Endothelial cell (in vitro differentiated cells): ENCODE results near the gene PEX10. TPM values are rescaled to one million over a fixed set of nuclear protein-coding genes. Genes with fewer than 3 reads are reported as not detected.

Source experiments
- DNase-seq: peaks from one replicate; pipeline ENCODE4 v3.0.0; 2021; ENCODE audit warnings: low spot score
- H3K27ac Mint-ChIP-seq: one replicate; pipeline ENCODE4 v1.8.0; 2021; ENCODE audit warnings: mixed read lengths, inconsistent platforms; ENCODE audit not compliant: unreplicated experiment
- H3K27me3 Mint-ChIP-seq: one replicate; pipeline ENCODE4 v1.8.0; 2021; ENCODE audit warnings: mild to moderate bottlenecking, moderate library complexity, mixed read lengths, inconsistent platforms; ENCODE audit not compliant: unreplicated experiment
- H3K36me3 Mint-ChIP-seq: one replicate; pipeline ENCODE4 v1.8.0; 2021; ENCODE audit warnings: mild to moderate bottlenecking, low read depth, mixed read lengths, inconsistent platforms; ENCODE audit not compliant: unreplicated experiment
- H3K4me1 Mint-ChIP-seq: one replicate; pipeline ENCODE4 v1.8.0; 2021; ENCODE audit warnings: mild to moderate bottlenecking, mixed read lengths, inconsistent platforms; ENCODE audit not compliant: unreplicated experiment
- H3K4me3 Mint-ChIP-seq: one replicate; pipeline ENCODE4 v1.8.0; 2021; ENCODE audit warnings: mild to moderate bottlenecking, mixed read lengths, inconsistent platforms; ENCODE audit not compliant: unreplicated experiment
- H3K9me3 Mint-ChIP-seq: one replicate; pipeline ENCODE4 v1.8.0; 2021; ENCODE audit warnings: mixed read lengths, inconsistent platforms; ENCODE audit not compliant: unreplicated experiment
- total RNA-seq: library from RNA; stranded (reverse); fragmentation: NEBNext Ultra II Directional; extraction: Animal tissue kit (Norgen Biotek cat#: 25700); gene quantifications from one replicate; pipeline ENCODE4 v1.2.1, GENCODE V29; 2021; ENCODE audit not compliant: unreplicated experiment
- TF ChIP-seq, protein P1 (sequence below): fragments of 200-600 bp; sonication (generic); IDR thresholded peaks from one replicate; pipeline ENCODE4 v1.5.0; 2021; ENCODE audit warnings: antibody characterized with exemption; ENCODE audit not compliant: unreplicated experiment

PEX10 gene
- total RNA-seq, 1 donor from 2014 or later, result 25.4 TPM

DNA sequence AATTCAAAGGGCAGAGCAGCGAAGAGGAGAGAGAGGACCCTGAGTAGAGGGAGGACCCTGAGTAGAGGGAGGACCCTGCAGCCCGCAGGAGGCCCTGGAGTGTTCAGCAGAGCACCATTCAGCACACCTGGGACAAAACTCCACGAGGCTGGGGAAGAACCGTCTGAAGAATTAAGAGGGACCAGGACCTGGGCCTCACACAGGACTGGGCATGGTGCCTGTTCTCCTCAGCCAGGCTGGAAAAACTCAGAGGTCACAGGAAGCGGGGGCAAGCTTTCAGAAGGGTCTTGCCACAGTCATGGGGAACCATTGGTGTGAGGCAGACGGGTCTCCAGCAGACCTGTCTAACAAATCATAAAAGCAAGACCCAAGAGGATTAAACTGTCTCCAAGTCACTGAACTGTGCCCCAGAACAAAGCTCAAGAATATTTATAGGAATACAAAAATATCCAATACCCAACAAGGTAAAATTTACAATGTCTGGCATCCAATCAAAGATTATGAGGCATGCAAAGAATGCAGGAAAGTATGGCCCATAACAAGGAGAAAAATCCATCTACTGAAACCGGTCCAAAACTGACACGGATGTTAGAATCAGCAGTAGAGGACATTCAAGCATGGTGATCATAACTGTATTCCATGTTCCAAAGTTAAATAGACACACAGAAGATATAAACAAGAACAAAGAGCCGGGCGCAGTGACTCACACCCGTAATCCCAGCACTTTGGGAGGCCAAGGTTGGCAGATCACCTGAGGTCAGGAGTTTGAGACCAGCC lies 51.6 kb downstream of the PEX10 start:
- peaks cover 3% of the 10 kb centered on the region for H3K9me3 Mint-ChIP-seq
- H3K4me3 Mint-ChIP-seq, result no peak overlapping the region
- no peak overlapping the region for H3K27ac Mint-ChIP-seq
- no peaks in the 10 kb centered on the region for H3K27me3 Mint-ChIP-seq
- TF ChIP-seq, protein P1, sequence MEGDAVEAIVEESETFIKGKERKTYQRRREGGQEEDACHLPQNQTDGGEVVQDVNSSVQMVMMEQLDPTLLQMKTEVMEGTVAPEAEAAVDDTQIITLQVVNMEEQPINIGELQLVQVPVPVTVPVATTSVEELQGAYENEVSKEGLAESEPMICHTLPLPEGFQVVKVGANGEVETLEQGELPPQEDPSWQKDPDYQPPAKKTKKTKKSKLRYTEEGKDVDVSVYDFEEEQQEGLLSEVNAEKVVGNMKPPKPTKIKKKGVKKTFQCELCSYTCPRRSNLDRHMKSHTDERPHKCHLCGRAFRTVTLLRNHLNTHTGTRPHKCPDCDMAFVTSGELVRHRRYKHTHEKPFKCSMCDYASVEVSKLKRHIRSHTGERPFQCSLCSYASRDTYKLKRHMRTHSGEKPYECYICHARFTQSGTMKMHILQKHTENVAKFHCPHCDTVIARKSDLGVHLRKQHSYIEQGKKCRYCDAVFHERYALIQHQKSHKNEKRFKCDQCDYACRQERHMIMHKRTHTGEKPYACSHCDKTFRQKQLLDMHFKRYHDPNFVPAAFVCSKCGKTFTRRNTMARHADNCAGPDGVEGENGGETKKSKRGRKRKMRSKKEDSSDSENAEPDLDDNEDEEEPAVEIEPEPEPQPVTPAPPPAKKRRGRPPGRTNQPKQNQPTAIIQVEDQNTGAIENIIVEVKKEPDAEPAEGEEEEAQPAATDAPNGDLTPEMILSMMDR, result no peak
- peaks cover 4% of the 10 kb centered on the region for H3K36me3 Mint-ChIP-seq
- no peak for DNase-seq
- H3K4me1 Mint-ChIP-seq, result no peaks in the 10 kb centered on the region

DNA sequence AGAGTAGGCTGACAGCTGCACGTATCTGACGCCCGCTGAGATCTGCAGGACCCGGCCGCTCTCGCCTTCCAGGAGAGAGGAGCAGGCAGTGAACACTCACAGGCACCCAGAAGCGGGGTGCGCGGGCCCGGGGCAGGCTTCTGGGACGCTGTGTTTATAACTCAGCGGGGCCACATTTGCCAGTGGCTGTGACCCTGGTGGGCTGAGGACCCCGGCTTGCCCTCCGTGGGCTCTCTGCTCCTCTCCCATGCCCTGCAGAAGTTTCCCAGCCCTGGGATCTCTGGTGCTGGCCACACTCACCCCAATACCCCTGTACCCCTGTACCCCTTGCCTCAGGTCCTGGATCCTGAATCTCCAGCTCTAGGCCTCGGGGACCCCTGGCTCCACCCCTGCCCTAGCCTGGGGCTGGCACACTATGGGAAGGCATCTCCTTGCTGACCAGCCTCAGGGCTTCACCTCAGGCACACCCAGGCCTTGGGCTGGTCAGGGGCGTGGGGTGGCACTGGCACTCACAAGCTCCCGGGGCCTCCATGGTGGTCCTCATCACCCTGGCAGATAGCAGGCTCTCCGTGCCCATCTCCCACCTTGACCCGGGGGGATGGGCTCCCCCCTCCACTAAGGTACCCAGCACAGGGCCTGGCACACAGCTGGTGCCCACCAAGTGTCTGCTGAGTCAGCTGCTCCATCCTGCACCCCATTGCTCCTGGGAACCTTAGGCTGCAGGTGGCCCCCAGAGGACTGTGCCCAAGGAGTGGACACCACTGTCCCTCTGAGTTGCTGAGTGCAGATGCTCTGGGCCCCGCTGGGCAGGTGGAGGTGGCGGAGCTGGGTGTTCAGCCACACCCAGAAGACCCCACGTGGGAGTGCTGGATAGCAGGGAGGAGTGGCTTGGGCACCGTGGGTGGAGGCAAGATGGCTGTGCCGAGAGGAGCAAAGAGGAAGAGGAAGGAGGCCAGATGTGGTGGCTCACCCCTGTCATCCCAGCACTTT lies 53.4 kb downstream of the PEX10 start:
- no peaks in the 10 kb centered on the region for H3K4me1 Mint-ChIP-seq

DNA sequence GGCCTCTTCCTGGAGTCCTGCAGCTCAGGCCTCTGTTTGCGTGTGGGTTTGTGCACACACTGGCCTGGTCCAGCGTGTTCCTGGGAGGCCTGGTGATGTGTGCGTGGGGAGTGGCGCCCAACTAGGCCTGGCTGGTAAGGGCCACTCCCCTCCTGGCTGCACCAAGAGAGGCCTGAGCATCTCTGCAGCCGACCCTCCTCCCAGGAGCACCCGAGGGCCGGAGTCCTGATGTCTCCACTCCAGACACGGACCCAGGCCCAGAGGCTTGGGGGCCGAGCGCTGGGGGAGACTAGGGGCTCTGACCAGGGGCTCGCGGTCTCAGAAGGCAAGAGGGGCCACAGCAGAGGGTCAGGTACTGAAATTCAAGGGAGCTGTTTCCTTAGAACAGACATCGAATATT lies 54.3 kb downstream of the PEX10 start:
- H3K27ac Mint-ChIP-seq, result no peak overlapping the region
- no peak for DNase-seq
- H3K4me3 Mint-ChIP-seq, result no peak overlapping the region
- no peaks in the 10 kb centered on the region for H3K4me1 Mint-ChIP-seq
- no peaks in the 10 kb centered on the region for H3K36me3 Mint-ChIP-seq
- TF ChIP-seq, protein P1, result no peak
- H3K9me3 Mint-ChIP-seq, result peaks cover 3% of the 10 kb centered on the region
- no peaks in the 10 kb centered on the region for H3K27me3 Mint-ChIP-seq

More for the DNA sequence above, 53.4 kb downstream of the PEX10 start:
- DNase-seq, result no peak
- Mint-ChIP-seq H3K27me3 (no peaks in the 10 kb centered on the region), H3K9me3 (peaks cover 3% of the 10 kb centered on the region), H3K27ac (no peak overlapping the region), H3K36me3 (peaks cover 3% of the 10 kb centered on the region), H3K4me3 (no peak overlapping the region)
- TF ChIP-seq, protein P1, result no peak

DNA sequence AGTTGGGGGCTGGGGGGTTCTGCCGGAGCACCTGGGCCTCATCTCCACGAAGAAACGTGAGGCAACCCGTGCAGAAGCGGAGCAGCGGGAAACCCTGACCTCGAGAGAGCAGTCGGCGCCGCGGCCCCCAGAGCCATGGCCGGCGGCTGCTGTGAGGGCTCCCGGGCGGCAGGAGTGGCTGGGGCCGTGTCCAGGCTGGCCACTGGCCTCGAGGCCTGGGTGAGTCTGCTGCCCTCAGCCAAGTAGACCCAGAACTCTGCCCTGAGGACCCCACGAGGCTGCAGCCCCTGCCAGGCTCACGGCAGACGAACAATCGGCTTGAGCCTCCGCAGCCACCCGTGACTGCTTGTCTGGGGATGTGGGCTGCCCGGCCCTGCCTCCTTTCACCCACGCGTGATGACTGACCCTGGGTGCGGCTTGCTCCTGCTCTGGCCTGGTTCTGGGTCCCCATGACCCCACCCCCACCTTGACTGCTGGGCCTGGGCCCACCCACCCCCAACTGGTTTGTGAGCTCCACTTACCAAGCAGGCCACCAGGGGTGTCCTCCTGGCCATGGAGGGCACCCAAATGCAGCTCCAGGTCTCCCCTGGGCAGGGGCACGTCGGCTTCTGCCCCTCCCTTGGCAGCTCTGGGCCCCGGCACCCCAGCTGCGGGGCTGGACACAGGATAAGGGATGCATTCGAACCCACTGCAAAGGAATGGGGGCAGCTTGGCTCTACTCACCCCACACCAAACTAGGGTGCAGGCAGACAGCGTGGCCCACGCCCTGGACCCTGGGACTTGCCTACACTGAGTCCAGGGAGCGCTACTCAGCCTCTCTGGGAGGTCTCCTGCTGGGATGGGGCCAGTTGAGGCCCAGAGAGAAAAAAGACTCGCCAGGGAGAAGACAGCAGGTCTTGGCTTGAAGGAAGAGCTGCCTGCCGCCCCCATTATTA lies 55.2 kb downstream of the PEX10 start:
- H3K27ac Mint-ChIP-seq, result no peak overlapping the region
- peaks cover 2% of the 10 kb centered on the region for H3K27me3 Mint-ChIP-seq

More for the DNA sequence above, 55.2 kb downstream of the PEX10 start:
- no peaks in the 10 kb centered on the region for H3K36me3 Mint-ChIP-seq
- DNase-seq, result no peak
- H3K9me3 Mint-ChIP-seq, result peaks cover 2% of the 10 kb centered on the region
- no peaks in the 10 kb centered on the region for H3K4me1 Mint-ChIP-seq
- TF ChIP-seq, protein P1, result no peak
- H3K4me3 Mint-ChIP-seq, result no peak overlapping the region
